AG09309 (cell line): ENCODE results near the gene DPP6.

Experiments used
- DNase-seq: peaks from one replicate; pipeline ENCODE4 v3.0.0-alpha.2; 2010; ENCODE audit warnings: low read depth
- H3K4me3 ChIP-seq: 2 replicates; pipeline ENCODE4 v1.5.1; 2011; ENCODE audit warnings: mild to moderate bottlenecking, low read depth, low read length, moderate library complexity; ENCODE audit not compliant: control insufficient read depth
- CTCF ChIP-seq: IDR thresholded peaks from 2 replicates; pipeline ENCODE4 v1.5.1; 2011; ENCODE audit warnings: mild to moderate bottlenecking, low read depth, low read length, inconsistent platforms; ENCODE audit not compliant: insufficient read depth, control insufficient read depth; ENCODE audit errors: missing control alignments

Gene DPP6

DNA sequence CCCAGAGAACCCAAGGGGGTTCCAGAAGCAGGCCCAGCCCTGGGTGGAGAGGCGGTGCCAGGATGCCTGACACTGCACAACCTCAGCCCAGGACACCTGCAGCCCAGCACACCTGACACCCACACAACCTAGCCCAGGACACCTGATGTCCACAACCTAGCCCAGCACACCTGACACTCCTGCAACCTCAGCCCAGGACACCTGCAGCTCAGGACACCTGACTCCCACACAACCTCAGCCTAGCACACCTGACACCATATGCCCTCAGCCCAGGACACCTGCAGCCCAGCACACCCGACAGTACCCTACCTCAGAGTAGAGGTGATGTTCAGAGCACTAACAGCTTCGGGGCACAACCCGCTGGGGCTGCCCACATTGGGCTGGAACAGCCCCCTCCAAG, 863.4 kb downstream of the DPP6 start:
- H3K4me3 ChIP-seq = no peak overlapping the region
- DNase-seq = no peak
- TF ChIP-seq CTCF = no peak

DNA sequence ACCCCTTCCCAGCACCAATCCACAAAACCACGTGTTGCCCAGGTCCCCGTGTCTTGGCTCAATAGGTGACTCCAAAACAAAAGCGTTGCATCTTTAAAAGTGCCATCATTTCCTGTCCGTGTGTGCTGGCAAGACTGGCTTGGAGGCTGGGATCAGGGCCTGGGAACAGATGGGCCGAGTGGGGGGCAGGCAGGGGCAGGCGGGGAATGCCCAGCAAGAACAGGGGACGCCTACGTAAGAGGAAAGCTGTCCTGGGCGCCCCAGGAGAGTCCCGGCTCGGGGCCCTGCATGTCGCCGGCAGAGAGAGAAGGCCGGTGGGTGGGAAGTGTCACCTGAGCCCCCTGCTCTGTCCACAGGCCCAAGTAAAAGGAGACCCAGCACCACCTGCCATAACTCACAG, 864.2 kb downstream of the DPP6 start:
- no peak for TF ChIP-seq CTCF
- no peak overlapping the region for H3K4me3 ChIP-seq

GRCh38 chr7:154916856-154917807, 864.9 kb downstream of the DPP6 start:
- TF ChIP-seq CTCF = no peak
- H3K4me3 ChIP-seq = no peak overlapping the region
- DNase-seq = no peak

More for the DNA sequence above, 864.2 kb downstream of the DPP6 start:
- no peak for DNase-seq

DNA sequence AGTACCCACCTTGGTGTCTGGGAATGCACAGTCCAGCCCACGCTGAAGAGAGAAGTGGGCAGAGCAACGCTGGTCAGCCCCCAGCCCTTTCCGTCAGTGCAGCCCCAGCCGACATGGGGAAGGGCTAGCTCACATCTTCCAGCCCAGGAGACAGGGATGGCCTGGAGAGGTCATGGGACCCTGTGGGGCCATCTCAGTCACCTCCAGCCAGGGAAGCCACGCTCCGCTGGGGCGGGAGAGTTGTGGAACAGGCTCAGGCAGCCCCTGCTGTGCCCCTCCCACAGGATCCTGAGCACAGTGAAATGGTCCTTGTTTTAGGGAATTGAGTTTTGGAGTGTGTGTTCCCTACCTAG, 865.6 kb downstream of the DPP6 start:
- no peak for TF ChIP-seq CTCF
- no peak overlapping the region for H3K4me3 ChIP-seq
- DNase-seq = no peak

DNA sequence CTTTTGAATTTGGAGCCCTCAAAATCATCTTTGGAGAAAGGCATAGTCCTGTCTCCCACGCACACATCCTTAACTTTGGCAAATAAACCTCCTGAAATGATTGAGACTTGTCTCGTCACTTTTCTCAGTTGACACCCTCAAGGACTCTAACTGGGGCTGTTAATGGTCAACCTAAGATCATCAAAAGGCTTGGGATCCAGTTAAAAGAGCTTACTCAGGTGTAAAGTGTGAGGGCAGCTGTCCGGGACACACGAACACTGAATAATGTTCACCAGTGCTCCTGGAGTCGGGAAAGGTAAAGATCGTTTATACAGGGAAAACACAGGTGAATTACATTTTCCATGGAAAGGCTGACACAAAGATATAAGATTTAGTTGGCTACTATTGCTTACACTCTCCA, 866.1 kb downstream of the DPP6 start:
- DNase-seq = no peak
- no peak for TF ChIP-seq CTCF

GRCh38 chr7:154918741-154919140, 866.5 kb downstream of the DPP6 start:
- no peak overlapping the region for H3K4me3 ChIP-seq
- DNase-seq = no peak
- no peak for TF ChIP-seq CTCF

More for the DNA sequence above, 866.1 kb downstream of the DPP6 start:
- no peak overlapping the region for H3K4me3 ChIP-seq
